NCI-H226 (cell line): Measurements from ENCODE around the gene TNIK.
A peak's percentile ranks its signal among the peaks of the same experiment; 100 is the strongest.

Experiments
- DNase-seq: peaks from one replicate; pipeline ENCODE4 v3.0.0-alpha.2; 2015

Gene TNIK

DNA sequence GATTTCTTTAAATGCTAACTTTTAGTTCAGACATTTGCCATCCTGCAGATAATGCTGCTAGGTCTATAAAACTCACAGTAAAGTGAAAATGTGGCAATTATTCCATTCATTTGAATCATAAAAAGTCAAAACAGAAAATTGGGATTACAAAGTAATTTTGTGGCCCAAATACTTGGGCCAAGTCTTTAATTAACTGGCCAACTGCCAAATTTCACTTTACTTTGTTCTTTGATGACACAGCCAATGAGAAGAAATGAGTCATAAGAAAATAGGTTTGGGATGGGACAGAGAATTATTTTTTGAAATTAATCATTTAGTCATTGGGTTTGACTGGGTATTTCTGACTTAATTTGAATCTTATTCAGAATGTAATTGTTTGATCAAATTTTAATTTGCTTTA, 343.8 kb downstream of the TNIK start:
- DNase-seq = no peak

DNA sequence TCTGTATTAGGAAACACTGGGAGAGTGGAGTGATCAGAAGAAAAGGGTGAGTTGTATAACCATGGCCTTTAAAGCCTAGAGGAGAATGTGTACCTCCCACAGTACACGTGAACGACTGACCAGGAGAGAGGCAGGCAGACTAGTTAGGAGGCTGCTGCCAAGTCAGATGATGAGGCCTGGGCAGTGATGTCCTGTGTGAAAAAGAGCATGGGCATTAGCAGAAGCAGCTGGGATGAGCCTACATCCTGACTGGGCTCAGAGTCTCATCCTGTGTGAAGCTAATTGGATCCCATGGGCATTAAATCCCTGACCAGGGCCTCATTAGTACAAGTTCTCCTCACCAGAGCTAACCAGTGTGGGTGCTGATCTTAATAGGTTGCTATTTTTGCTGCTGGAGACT, 344.5 kb downstream of the TNIK start:
- no peak for DNase-seq

DNA sequence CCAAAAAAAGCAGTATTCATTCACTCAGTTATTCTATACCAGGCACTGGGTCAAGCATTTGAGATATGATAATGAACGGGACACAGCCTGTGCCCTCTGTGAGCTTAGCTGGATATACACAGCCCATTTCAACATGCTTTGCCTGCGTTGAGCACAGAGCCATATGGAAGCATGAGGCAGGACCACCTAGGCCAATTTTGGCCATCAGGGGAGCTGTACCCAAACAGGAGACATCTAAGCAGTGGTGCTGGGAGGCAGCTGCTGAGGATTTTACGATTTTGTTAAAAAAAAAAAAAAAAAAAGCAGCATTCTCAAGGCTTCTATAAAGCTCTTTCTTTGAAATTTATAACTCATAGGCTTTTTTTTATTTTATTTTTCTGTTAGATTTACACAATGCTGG, 346.5 kb downstream of the TNIK start:
- DNase-seq = no peak

- no peak for DNase-seq
Observed at GRCh38 chr3:171110715-171111114, 349.5 kb downstream of the TNIK start.

- DNase-seq = peak; percentile 24
Observed at GRCh38 chr3:171108066-171108465, 352.1 kb downstream of the TNIK start.

DNA sequence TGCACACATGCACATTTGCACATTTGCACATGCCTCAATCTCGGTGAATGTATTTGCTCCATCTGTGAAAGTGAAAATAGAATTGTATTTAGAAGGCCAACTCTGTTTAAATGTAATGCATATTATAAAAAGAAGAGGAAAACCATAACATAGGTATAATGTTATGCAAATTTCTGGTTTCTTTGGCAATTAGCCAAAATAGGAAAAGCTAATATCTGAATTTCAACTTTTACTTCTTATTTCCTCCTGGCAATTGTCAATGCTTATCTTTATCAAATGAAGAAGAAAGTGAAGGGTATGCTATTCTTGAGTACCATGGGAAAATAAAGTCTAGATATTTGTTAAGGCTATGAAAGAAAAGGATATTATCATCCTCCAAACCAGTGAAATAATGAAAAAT, 357.0 kb downstream of the TNIK start:
- no peak for DNase-seq

DNA sequence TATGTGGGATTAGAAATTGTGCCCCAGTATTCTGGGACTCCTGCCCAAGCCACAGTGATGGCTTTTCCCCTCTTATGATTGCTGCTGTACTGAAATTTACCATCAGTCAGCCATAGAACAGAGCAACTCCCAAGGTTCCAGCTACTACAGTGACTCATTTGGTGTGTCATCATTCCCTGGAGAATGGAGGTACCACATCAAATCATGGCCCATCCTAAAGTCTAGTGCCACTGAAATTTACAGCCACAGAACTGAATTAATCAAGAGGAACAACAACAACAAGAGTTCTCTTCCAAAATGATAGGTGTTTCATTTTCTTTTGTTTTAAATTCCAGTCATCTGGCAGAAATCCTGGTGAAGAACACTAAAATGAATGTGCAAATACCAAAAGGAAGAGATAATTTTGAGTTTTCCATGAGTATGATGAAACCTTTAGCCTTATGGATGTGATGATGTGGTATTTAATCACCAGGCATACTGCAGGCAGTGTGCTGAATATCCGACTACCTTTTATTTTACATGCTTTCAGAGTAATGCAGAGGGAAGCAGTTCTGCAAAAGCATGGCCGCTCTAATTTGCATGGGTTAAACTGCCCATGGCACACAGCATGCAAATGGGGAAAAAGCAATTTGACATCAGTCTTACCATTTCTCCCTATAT, 358.1 kb downstream of the TNIK start:
- peak; percentile 47 for DNase-seq

DNA sequence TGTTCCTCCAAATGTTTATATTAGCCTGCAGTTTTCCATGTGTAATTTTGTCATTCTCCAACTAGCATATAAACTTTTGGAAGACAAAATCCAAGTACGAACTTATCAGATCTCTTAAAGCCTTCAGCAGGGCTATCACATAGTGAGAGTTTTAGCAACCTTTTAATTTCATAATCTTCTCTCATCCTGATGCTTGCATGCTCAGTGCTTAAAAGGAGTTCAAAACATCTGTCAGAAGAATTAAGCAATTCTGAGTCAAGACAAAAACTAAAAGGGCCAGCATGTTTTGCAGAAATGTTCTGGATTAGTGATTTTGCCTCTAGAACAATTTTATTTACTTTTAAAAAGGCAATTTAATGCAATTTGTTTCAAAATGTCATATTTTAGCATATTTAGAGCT, 360.3 kb downstream of the TNIK start:
- DNase-seq = no peak

- DNase-seq = no peak
Observed at GRCh38 chr3:171095063-171095462, 365.1 kb downstream of the TNIK start.

GRCh38 chr3:171094411-171094810, 365.8 kb downstream of the TNIK start:
- DNase-seq = no peak

- no peak for DNase-seq
Observed at GRCh38 chr3:171093462-171093861, 366.7 kb downstream of the TNIK start.

DNA sequence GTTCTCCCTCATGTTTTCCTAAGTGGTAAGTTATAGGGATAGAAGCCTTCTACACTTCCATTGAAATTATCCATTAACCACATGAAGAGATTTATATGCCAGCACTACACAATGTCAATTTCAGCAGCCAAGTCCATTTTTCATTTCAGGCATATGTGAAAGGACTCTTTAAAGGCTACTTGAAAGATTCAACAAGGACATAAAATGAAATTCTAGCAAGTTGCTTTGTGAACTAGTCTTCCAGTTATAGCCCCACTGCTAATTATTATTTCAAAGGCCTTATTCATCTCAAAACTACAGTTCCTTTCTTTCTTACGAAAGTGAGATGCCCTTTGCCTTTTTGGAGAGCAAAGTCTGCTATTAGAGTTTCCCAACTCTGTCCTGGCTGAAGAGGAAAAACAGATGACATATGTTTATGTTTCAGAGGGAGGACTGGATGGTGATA, 367.7 kb downstream of the TNIK start:
- DNase-seq = no peak

GRCh38 chr3:171090321-171090720, 369.9 kb downstream of the TNIK start:
- no peak for DNase-seq

- DNase-seq = peak; percentile 91
Observed at GRCh38 chr3:171088964-171089754, 371.0 kb downstream of the TNIK start.

DNA sequence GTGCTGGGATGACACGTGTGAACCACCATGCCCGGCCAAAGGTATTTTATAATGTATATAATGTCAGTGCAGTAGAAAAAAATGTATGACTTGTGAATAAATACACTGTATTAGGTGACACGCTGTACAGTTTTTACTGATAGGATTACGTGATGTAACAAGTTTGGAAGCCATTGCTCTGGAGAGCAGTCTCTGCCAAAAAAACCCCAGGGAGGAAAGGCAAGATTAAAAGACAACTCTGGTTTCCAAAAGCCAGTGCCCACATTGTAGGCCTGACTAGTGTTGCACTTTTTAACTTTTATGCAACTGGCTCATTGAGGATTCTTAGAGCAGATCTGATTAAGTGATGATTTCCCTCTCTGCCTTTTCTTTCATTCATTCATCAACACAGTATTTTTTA, 371.7 kb downstream of the TNIK start:
- DNase-seq = peak; percentile 34

DNA sequence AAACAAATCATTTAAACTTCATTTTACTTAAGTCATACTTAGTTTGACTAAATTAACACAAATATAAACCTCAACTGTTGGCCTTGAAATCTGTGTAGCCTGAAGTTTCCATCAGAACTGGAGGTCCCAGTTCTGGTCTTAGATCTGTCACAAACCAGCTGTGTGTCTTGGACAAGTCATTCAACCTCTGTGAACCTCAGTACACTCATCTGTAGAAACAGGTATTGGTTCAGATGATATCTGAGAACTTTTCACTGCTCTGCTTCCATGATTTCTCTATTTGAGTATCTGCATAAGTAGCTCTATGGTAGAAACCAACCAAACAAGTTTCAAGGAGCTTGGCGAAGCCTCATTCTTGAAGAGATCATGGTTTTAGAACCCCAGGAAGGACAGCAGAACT, 373.3 kb downstream of the TNIK start:
- no peak for DNase-seq

GRCh38 chr3:171077261-171077660, 382.9 kb downstream of the TNIK start:
- no peak for DNase-seq

- DNase-seq = no peak
Observed at GRCh38 chr3:171072432-171072831, 387.8 kb downstream of the TNIK start.

- DNase-seq = no peak
Observed at GRCh38 chr3:171068658-171069057, 391.5 kb downstream of the TNIK start.

DNA sequence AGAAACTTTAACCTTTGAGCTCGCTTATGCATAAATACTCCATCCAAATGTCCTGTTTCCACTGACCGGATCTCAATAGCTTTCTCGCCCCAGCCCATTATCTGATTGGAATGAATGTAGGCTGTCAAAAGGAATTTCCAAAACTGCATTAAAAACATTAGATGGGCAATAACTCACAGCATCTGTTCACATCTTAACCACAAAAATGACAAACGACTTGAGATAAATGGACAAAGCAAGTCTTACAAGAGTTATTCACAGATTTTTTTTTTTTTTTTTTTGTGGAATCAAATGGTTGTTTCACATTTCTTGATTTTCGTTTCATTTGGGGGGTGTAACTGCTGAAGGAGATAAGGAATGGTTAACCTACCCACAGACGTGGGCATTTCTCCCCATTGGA, 394.0 kb downstream of the TNIK start:
- peak; percentile 26 for DNase-seq

- no peak for DNase-seq
Observed at GRCh38 chr3:171065732-171066131, 394.5 kb downstream of the TNIK start.

GRCh38 chr3:171064461-171064860, 395.7 kb downstream of the TNIK start:
- DNase-seq = peak; percentile 9

- no peak for DNase-seq
Observed at GRCh38 chr3:171061749-171062148, 398.5 kb downstream of the TNIK start.

DNA sequence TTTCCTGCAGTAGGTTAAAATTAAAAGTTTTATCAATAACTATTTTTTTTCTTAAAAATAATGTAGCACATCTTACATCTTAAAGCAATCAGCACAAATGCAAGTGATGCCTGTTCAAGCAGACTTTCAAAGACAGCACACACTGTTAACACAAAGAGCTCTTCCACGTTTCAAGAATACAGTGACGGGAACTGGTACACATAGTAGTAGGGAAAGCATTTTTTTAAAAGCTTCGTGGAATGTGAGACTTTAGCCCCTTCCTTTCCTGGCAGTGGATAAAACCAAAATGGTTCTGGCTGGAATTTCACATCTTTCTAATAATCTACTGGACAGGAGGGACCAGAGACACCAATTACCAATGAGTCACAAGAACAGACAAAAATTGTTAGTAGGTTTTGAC, 400.2 kb downstream of the TNIK start:
- DNase-seq = no peak
